Caco-2 (cell line): Measurements from ENCODE around the gene SDC1. TPM values are rescaled to one million over a fixed set of nuclear protein-coding genes. Genes with fewer than 3 reads are reported as not detected.

Source experiments
- BruUV-seq: library from RNA; stranded (reverse); fragments of 400-500 nt; replicated peaks from 2 replicates; lab custom pipeline; 2021; lab: Mats Ljungman, UMichigan
- CTCF ChIA-PET: fragments of 300-600 bp; sonication (Branson Sonifier 250); formaldehyde crosslinking; loops from one replicate; lab custom pipeline; 2022; ENCODE audit warnings: antibody characterized with exemption; lab: Charles Lee
- POLR2A ChIA-PET: fragments of 300-600 bp; sonication (Branson Sonifier 250); formaldehyde crosslinking; loops from one replicate; lab custom pipeline; 2022; ENCODE audit warnings: antibody characterized with exemption; lab: Charles Lee
- DNase-seq, 2 experiments: peaks; one replicate each; pipeline versions ENCODE4 v3.0.0 to v3.0.0-alpha.2; 2020 to 2022
- H3K27me3 ChIP-seq: replicated peaks from 2 replicates; pipeline ENCODE4 v1.6.0; 2011; ENCODE audit warnings: low read length; ENCODE audit not compliant: control insufficient read depth, insufficient read depth
- H3K36me3 ChIP-seq: 2 replicates; pipeline ENCODE4 v1.5.1; 2011; ENCODE audit warnings: low read length; ENCODE audit not compliant: control insufficient read depth, insufficient read depth
- H3K4me1 ChIP-seq: fragments of 250-450 bp; sonication (Bioruptor Pico); 2 replicates; pipeline ENCODE4 v1.5.1; 2020; ENCODE audit warnings: mild to moderate bottlenecking
- H3K4me3 ChIP-seq: 2 replicates; pipeline ENCODE4 v1.5.1; 2011; ENCODE audit warnings: low read depth, mild to moderate bottlenecking, control low read depth, low read length
- H3K9me3 ChIP-seq: fragments of 250-450 bp; sonication (Bioruptor Pico); 2 replicates; pipeline ENCODE4 v1.5.1; 2020; ENCODE audit warnings: mild to moderate bottlenecking, moderate library complexity
- H3K27ac Mint-ChIP-seq: one replicate; pipeline ENCODE4 v1.8.0; 2022; ENCODE audit warnings: mixed read lengths; ENCODE audit not compliant: unreplicated experiment
- H3K27me3 Mint-ChIP-seq: one replicate; pipeline ENCODE4 v1.8.0; 2022; ENCODE audit warnings: mixed read lengths; ENCODE audit not compliant: insufficient read depth, unreplicated experiment
- H3K36me3 Mint-ChIP-seq: one replicate; pipeline ENCODE4 v1.8.0; 2022; ENCODE audit warnings: mild to moderate bottlenecking, mixed read lengths; ENCODE audit not compliant: insufficient read depth, unreplicated experiment
- H3K4me1 Mint-ChIP-seq: one replicate; pipeline ENCODE4 v1.8.0; 2022; ENCODE audit warnings: low read depth, mixed read lengths; ENCODE audit not compliant: unreplicated experiment
- H3K4me3 Mint-ChIP-seq: one replicate; pipeline ENCODE4 v1.8.0; 2022; ENCODE audit warnings: mild to moderate bottlenecking, moderate library complexity, mixed read lengths; ENCODE audit not compliant: unreplicated experiment
- H3K9me3 Mint-ChIP-seq: one replicate; pipeline ENCODE4 v1.8.0; 2022; ENCODE audit warnings: mixed read lengths; ENCODE audit not compliant: unreplicated experiment
- intact Hi-C: fragments of 100-400 bp; cut with micrococcal nuclease; formaldehyde crosslinking; loops from one replicate; pipeline ENCODE4 v1.10.0; 2022; ENCODE audit not compliant: unreplicated experiment
- total RNA-seq: library from RNA; stranded (reverse); gene quantifications from 2 replicates; pipeline ENCODE4 v1.2.3, GENCODE V29; 2022
- TF ChIP-seq, protein P1 (sequence below), 2 experiments: fragments of 200-600 bp in 1 of 2; IDR thresholded peaks; 1 replicate in 1 of 2; 2 replicates in 1 of 2; pipeline versions ENCODE4 v1.5.1 to v1.8.0; 2011 to 2022; ENCODE audit warnings: antibody characterized with exemption in 1 of 2, control low read depth in 1 of 2, inconsistent platforms in 1 of 2, low read depth in 1 of 2, low read length in 1 of 2, mild to moderate bottlenecking in 1 of 2, moderate library complexity in 1 of 2; ENCODE audit not compliant: insufficient read depth in 1 of 2, severe bottlenecking in 1 of 2, unreplicated experiment in 1 of 2

SDC1 gene
- total RNA-seq, 1 experiment from 2014 or later: 24.3 TPM

DNA sequence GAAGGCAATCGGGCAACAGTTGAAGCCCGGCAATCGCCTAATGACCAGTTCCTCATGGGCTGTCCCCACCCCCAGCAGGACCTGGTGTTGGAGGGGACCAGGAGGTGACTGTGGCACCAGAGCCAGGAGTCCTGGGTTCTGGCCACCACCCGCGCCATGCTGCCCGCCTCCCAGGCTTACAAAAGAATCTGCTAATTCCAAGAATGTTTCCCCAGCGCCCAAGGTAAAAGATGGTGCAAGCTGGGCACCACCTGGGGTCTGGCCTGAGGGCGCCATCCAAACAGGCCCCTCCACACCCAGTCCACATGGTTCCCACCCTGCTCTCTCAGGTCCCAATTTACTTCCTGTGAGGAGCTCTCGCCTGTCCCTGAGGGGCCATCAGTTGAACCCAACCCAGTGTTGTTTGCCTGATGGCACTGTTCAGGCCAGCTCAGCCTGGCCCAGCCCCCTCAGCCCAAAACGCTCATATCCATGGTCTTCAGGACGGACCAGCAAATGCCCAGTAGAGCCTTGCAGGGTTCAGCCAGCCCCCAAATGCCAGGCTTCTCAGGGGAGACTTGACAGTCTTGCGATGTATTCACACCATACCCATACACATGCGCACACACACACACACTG lies 5.1 kb downstream of the SDC1 start:
- H3K27me3 ChIP-seq: no peaks in the 10 kb centered on the region
- no peak overlapping the region for H3K4me3 ChIP-seq
- H3K36me3 ChIP-seq: no peaks in the 10 kb centered on the region
- Mint-ChIP-seq H3K4me3 (no peak overlapping the region), H3K36me3 (peaks cover 7% of the 10 kb centered on the region), H3K9me3 (no peaks in the 10 kb centered on the region), H3K27me3 (no peaks in the 10 kb centered on the region), H3K4me1 (peaks cover 14% of the 10 kb centered on the region), H3K27ac (no peak overlapping the region)
- intact Hi-C loops: no loop called here
- TF ChIP-seq, protein P1, sequence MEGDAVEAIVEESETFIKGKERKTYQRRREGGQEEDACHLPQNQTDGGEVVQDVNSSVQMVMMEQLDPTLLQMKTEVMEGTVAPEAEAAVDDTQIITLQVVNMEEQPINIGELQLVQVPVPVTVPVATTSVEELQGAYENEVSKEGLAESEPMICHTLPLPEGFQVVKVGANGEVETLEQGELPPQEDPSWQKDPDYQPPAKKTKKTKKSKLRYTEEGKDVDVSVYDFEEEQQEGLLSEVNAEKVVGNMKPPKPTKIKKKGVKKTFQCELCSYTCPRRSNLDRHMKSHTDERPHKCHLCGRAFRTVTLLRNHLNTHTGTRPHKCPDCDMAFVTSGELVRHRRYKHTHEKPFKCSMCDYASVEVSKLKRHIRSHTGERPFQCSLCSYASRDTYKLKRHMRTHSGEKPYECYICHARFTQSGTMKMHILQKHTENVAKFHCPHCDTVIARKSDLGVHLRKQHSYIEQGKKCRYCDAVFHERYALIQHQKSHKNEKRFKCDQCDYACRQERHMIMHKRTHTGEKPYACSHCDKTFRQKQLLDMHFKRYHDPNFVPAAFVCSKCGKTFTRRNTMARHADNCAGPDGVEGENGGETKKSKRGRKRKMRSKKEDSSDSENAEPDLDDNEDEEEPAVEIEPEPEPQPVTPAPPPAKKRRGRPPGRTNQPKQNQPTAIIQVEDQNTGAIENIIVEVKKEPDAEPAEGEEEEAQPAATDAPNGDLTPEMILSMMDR (IDR thresholded peaks at IDR 0.05; ENCODE audit: insufficient read depth in 1 of 2, low read depth in 1 of 2, low read length in 1 of 2, severe bottlenecking in 1 of 2, unreplicated experiment in 1 of 2): no peak
- peaks cover 25% of the 10 kb centered on the region for H3K4me1 ChIP-seq
- ChIA-PET POLR2A (interaction anchor here (0.6 kb wide), 1 partner anchor 12 kb away, joined by 3 read pairs; no protein-coding TSS in a partner anchor), CTCF (no interaction called here)
- BruUV-seq: no TSS peak
- DNase-seq: no peak
- no peaks in the 10 kb centered on the region for H3K9me3 ChIP-seq

DNA sequence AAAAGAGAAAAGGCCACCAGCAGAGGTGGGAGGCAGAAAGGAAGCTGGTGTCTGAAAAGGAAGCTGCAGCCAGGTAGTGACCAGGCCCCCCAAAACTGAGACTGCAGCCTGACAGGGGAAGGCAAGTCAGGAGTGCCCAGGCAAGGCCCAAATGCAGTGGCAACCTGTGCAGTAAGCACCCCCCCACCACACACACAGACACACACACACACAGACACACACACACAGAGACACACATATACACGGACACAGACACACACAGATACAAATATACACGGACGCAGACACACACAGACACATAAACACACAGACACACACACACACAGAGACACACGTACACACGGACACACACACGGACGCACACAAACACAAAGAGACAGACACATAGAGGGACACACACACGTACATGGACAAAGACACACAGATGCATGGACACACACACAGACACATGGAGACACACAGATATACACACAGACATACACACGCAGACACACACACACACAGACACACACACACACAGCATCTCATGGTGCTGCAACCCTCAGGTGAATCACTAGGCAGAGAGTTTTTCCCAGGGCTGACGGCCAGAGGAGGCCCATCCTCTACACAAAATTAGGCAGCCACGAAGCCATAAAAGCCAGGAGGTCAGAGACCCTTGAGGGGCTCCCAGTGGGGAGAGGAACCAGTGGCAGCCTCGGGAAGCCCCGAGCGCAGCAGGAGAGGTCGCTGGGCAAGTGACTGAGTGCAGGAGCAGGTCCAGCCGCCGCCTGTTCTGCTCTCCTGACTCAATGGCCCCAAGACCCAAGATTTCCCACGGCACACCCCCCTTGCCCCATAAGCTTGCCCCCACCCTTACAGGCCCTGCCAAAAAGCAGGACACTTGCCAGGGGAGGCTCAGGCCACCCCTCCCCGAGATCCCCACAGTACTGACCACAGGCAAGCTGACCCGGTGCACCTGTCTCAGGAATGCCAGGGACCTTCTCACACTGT lies 6.3 kb downstream of the SDC1 start:
- TF ChIP-seq, protein P1 (IDR thresholded peaks at IDR 0.05; ENCODE audit: insufficient read depth in 1 of 2, low read depth in 1 of 2, low read length in 1 of 2, severe bottlenecking in 1 of 2, unreplicated experiment in 1 of 2): no peak
- intact Hi-C loops: no loop called here
- no peak for DNase-seq
- H3K27me3 Mint-ChIP-seq: no peaks in the 10 kb centered on the region
- Histone ChIP-seq H3K4me3 (no peak overlapping the region), H3K27me3 (no peaks in the 10 kb centered on the region), H3K4me1 (peaks cover 37% of the 10 kb centered on the region), H3K36me3 (no peaks in the 10 kb centered on the region), H3K9me3 (no peaks in the 10 kb centered on the region)
- H3K9me3 Mint-ChIP-seq: no peaks in the 10 kb centered on the region
- POLR2A ChIA-PET: interaction anchor here (0.6 kb wide), 1 partner anchor 13 kb away, joined by 3 read pairs; no protein-coding TSS in a partner anchor
- CTCF ChIA-PET: no interaction called here
- no peak overlapping the region for H3K27ac Mint-ChIP-seq
- peaks cover 7% of the 10 kb centered on the region for H3K36me3 Mint-ChIP-seq
- BruUV-seq: no TSS peak
- H3K4me1 Mint-ChIP-seq: peaks cover 26% of the 10 kb centered on the region
- H3K4me3 Mint-ChIP-seq: no peak overlapping the region
